Measurements from ENCODE around the gene UGDH.

Gene UGDH

GRCh38 chr4:39456946-39457763, 70.1 kb downstream of the UGDH start:
- FAIRE-seq = no peak
- DNase-seq (ENCODE audit: insufficient read length, low spot score) = no peak

GRCh38 chr4:39455486-39455885, 71.8 kb downstream of the UGDH start:
- no peak for DNase-seq (ENCODE audit: insufficient read length, low spot score)
- no peak for FAIRE-seq

DNA sequence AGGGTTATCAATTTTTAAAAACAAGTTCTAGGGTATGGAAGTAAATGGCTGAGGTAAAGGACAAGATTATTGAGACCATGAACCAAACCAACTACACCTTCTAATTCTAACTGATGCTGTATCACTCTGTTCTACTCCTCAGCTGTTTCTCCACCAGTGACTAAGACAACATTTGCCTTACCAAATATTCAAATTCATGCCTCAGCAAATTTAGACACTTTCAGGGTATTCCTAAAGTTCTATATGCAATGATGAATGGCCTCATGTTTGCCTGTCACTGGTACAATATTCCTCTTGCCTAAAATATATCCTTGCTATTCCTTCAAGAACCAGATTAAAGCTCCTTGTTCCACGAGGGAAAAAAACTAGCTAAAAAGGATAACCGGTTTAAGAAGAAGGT, 73.5 kb downstream of the UGDH start:
- DNase-seq (ENCODE audit: insufficient read length, low spot score) = no peak
- no peak for FAIRE-seq

- FAIRE-seq (no peak), DNase-seq (ENCODE audit: insufficient read length, low spot score) (no peak)
Measured at GRCh38 chr4:39452860-39453587, 74.2 kb downstream of the UGDH start.

- FAIRE-seq = no peak
- no peak for DNase-seq (ENCODE audit: insufficient read length, low spot score)
Measured at GRCh38 chr4:39452153-39452859, 74.9 kb downstream of the UGDH start.

DNA sequence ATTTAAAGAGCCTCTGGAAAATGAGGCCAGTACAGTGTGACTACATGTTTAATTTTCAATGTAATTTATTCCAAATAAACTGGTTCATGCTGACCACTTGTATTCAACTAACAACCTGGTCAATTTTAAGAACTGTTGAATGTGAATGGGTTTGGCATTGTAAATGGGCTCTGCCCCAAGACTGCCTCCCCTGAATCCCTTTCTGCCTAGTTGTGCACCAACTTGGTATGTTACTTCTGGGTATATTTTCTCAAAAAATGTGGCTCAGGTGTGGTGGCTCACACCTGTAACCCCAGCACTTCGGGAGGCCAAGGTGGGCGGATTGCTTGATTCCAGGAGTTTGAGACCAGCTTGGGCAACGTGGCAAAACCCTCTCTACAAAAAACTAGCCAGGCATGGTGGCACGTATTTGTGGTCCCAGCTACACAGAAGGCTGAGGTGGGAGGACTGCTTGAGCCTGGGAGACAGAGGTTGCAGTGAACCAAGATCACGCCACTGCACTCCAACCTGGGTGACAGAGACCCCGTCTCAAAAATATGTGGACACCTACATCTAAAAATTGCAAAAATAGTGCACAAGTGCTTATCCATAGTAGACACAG, 75.7 kb downstream of the UGDH start:
- no peak for FAIRE-seq
- DNase-seq (ENCODE audit: insufficient read length, low spot score) = no peak

GRCh38 chr4:39450618-39451017, 76.6 kb downstream of the UGDH start:
- no peak for DNase-seq (ENCODE audit: insufficient read length, low spot score)
- no peak for FAIRE-seq

All from HTR-8/SVneo (cell line).